ENCODE results near the gene DTNB.

The DTNB gene

GRCh38 chr2:25362049-25362433 is 311.3 kb downstream of the DTNB start:
- peak; percentile 94 for DNase-seq

- DNase-seq = no peak
Measured at GRCh38 chr2:25361261-25362048, 311.9 kb downstream of the DTNB start.

- DNase-seq = no peak
Measured at GRCh38 chr2:25358836-25359235, 314.5 kb downstream of the DTNB start.

- no peak for DNase-seq
Measured at GRCh38 chr2:25358249-25358815, 315.0 kb downstream of the DTNB start.

- DNase-seq = no peak
Measured at GRCh38 chr2:25356088-25356487, 317.3 kb downstream of the DTNB start.

- no peak for DNase-seq
Measured at GRCh38 chr2:25355270-25355669, 318.1 kb downstream of the DTNB start.

GRCh38 chr2:25354116-25354515 is 319.3 kb downstream of the DTNB start:
- no peak for DNase-seq

- no peak for DNase-seq
Measured at GRCh38 chr2:25349397-25349796, 324.0 kb downstream of the DTNB start.

GRCh38 chr2:25347846-25348245 is 325.5 kb downstream of the DTNB start:
- no peak for DNase-seq

- DNase-seq = peak; percentile 66
Measured at GRCh38 chr2:25347205-25347815, 326.1 kb downstream of the DTNB start.

- DNase-seq = no peak
Measured at GRCh38 chr2:25343187-25343825, 330.1 kb downstream of the DTNB start.

GRCh38 chr2:25342372-25343186 is 330.8 kb downstream of the DTNB start:
- DNase-seq = peak; percentile 85

- DNase-seq = peak; percentile 77
Measured at GRCh38 chr2:25341753-25342371, 331.5 kb downstream of the DTNB start, which contains the start of gene DNMT3A. TSS of gene DNMT3A (minus strand) at chr2:25341925. CDS start at chr2:25313984, 27,941 bp downstream.

GRCh38 chr2:25341011-25341727 is 332.2 kb downstream of the DTNB start:
- peak; percentile 46 for DNase-seq

- peak; percentile 45 for DNase-seq
Measured at GRCh38 chr2:25340181-25340921, 333.0 kb downstream of the DTNB start.

- DNase-seq = no peak
Measured at GRCh38 chr2:25339791-25340180, 333.6 kb downstream of the DTNB start.

GRCh38 chr2:25339211-25339674 is 334.1 kb downstream of the DTNB start:
- DNase-seq = no peak

GRCh38 chr2:25338401-25338800 is 335.0 kb downstream of the DTNB start:
- DNase-seq = no peak

- DNase-seq = no peak
Measured at GRCh38 chr2:25337891-25338290, 335.5 kb downstream of the DTNB start.

GRCh38 chr2:25337276-25337675 is 336.1 kb downstream of the DTNB start:
- DNase-seq = peak; percentile 41

- no peak for DNase-seq
Measured at GRCh38 chr2:25336383-25336841, 337.0 kb downstream of the DTNB start.
